Superior temporal gyrus (tissue), 1 donor: ENCODE measurements around the gene OR52A5.
"Not testable (repeated sequence)": the region's sequence is repeated elsewhere in the genome, so short reads cannot be mapped to it uniquely, and the experiment has no call there.

Experiments
- DNase-seq: peaks from one replicate; pipeline ENCODE4 v3.0.0-alpha.2; 2016; ENCODE audit errors: extremely low spot score

The OR52A5 gene

GRCh38 chr11:5137996-5138395, at the start of gene OR52A5:
TSS of gene OR52A5 (minus strand) at chr11:5138356. CDS start at chr11:5132642, 5,714 bp downstream.
- no peak for DNase-seq

- DNase-seq, result no peak
Observed at GRCh38 chr11:5178046-5178837, 40.1 kb upstream of the OR52A5 start.

DNA sequence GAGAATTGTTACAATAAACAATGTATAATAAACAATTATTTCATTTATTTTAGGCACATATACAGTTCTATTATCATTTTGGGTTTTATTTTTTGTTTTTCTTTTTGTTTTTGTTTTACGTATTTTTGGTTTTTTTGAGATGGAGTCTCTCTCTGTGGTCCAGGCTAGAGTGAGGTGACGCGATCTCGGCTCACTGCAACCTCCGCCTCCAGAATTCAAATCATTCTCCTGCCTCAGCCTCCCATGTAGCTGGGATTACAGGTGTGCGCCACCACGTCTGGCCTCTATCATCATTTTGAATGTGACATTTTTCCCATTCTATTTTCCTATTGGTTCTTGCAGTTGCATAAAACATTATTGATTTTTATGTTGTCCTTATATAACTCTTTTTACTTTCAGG, 36.8 kb upstream of the OR52A5 start:
- no peak for DNase-seq

DNA sequence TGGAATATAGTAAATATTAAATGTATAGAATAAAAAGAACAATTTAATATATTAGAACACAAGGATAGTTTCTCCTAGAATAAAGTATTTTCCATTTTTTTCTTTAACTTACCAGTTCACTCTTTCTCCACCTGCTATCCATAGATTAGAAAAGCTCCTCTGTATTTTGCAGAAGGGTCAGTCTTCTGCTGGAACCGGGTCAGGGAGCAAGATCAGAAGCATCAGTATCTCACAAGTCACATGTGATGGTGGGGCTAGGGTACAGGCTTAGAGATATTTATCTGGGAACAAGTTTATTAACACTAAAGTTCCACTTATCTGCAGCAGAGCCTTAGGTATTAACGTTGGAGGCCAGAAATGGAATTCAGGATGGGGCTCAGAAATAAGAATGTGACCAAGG, 33.7 kb upstream of the OR52A5 start:
- no peak for DNase-seq

DNA sequence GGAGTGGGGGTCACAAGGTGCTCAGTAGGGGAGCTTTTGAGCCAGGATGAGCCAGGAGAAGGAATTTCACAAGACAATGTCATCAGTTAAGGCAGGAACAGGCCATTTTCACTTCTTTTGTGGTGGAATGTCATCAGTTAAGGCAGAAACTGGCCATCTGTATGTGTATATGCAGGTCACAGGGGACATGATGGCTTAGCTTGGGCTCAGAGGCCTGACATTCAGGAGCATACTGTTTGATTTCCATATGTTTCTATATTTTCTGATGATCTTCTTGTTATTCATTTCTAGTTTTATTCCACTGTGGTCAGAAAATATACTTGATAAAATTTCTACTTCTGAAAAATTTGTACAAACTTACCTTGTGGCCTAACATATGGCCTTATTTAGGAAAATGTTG, 27.7 kb upstream of the OR52A5 start:
- not testable (repeated sequence) for DNase-seq

DNA sequence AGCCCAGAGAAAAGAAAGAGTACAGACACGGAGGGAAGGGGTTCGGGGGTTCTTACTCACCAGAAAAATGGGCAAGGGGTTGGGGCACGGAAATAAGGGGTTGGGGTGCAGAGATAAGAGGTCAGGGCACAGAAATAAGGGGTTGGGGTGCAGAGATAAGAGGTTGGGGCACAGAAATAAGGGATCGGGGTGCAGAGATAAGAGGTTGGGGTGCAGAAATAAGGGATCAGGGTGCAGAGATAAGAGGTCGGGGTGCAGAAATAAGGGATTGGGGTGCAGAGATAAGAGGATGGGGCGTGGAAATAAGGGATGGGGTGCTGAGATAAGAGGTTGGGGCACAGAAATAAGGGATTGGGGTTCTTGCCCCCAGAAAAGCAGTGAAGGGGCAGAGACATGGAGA, 26.7 kb upstream of the OR52A5 start:
- DNase-seq, result not testable (repeated sequence)

GRCh38 chr11:5161045-5161444, 22.9 kb upstream of the OR52A5 start:
- DNase-seq, result not testable (repeated sequence)

- not testable (repeated sequence) for DNase-seq
Observed at GRCh38 chr11:5160217-5160616, 22.1 kb upstream of the OR52A5 start.

DNA sequence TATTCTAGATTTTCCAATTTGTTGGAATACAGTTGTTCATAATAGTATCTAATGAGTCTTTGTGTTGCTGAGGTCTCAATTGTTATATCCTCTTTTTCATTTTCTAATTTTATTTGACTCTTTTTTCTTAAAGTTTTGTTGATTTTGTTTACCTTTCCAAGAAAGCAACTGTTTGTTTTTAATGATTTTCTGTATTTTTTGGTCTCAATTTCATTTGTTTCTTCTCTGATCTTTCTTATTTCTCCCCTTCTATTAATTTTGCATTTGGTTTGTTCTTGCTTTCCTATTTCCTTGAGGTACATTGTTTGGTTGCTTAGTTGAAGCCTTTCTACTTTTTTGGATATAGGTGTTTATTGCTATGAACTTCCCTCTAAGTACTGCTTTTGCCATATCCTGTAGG, 21.6 kb upstream of the OR52A5 start:
- DNase-seq, result no peak

DNA sequence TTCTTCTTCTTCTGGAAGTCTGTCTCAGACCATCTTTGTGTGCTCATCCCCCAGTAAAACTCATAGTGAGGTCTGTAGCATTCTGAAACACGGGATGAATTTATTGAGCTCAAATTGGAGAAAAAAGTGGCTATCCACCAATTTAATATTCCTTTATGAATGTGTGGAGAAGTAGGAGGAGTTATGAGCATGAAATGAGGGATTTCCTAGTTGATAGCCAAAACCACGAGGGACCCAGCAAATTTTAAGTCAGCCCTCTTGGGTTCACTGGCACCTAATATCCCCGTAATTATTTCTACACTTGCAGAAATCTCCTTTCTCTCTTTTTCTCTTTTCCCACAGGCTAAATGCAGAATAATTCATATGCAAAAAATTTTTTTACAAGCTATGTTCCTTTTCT, 16.5 kb upstream of the OR52A5 start, which contains the start of gene OR52A1:
TSS of gene OR52A1 (minus strand) at position 101 of the 400 bp plus-strand sequence. CDS start 2,388 bp downstream, outside the sequence.
- DNase-seq, result no peak

- DNase-seq, result no peak
Observed at GRCh38 chr11:5153574-5154431, 15.6 kb upstream of the OR52A5 start.

DNA sequence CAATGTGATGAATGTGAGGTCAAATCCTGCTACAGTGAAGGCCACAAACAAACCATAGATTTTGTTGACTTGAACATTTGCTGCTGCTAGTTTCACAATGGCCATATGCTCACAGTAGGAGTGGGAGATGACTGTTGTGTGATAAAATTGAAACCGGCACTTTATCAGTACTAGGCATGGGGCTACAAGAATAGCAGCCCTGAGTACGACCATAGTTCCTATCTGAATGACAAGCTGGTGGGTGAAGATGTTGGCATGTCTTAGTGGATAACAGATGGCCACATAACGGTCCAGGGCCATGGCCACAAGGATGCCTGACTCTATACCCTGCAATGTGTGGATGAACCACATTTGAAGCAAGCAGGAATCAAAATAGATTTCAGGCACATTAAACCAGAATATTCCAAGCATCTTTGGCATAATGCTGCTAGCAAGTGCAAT, 13.6 kb upstream of the OR52A5 start:
- no peak for DNase-seq

DNA sequence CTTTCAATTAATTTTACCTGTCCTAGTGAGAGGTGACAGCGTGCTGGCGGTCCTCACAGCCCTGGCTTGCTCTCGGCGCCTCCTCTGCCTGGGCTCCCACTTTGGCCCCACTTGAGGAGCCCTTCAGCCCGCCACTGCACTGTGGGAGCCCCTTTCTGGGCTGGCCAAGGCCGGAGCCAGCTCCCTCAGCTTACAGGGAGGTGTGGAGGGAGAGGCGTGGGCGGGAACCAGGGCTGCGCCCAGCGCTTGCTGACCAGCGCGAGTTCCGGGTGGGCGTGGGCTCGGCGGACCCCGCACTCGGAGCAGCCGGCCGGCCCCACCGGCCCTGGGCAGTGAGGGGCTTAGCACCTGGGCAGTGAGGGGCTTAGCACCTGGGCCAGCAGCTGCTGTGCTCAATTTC, 6.0 kb upstream of the OR52A5 start:
- DNase-seq, result not testable (repeated sequence)

GRCh38 chr11:5137014-5137413, 1.1 kb downstream of the OR52A5 start:
- no peak for DNase-seq

DNA sequence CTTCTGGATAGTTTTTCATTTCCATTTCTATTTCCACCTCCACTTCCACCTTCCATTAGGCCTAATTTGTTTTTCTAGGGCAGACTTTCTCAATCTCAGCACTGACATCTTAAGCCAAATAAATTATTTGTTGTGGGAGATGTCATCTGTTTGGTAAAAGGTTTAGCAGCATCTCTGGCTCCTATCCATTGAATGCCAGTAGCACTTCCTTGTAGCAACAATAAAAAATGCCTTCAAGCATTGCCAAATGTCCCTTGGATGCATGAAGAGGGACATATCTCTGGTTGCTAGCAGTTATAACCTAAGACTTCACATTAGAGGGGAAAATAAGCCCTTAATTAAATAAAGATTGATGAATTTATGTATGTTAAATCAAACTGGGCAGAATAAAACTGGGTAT, 1.9 kb downstream of the OR52A5 start:
- DNase-seq, result no peak

GRCh38 chr11:5131584-5132335, 6.4 kb downstream of the OR52A5 start:
- no peak for DNase-seq

- no peak for DNase-seq
Observed at GRCh38 chr11:5129457-5129877, 8.7 kb downstream of the OR52A5 start.

DNA sequence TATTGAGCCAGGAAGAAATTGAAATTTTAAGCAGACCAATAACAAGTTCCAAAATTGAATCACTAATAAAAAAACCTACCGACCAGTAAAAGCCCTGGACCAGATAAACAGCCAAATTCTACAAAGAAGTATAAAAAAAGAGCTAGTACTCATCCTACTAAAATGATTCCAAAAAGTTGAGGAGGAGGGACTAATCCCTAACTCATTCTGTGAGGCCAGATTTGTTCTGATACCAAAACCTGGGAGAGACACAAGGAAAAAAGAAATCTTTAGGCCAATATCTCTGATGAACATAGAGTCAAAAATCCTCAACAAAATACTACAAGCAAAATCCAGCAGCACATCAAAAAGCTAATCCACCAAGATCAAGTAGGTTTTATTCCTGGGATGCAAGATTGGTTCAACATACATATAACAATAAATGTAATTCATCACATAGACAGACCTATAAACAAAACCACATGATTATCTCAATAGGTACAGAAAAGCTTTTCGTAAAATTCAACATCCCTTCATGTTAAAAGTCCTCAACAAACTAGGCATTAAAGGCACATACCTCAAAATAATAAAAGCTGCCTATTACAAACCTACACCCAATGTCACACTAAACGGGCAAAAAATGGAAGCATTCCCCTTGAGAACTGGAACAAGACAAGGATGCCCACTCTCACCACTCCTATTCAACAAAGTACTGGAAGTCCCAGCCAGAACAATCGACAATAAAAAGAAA, 13.1 kb downstream of the OR52A5 start:
- no peak for DNase-seq

GRCh38 chr11:5123802-5124521, 14.2 kb downstream of the OR52A5 start:
- DNase-seq, result peak; percentile 86

GRCh38 chr11:5118893-5119292, 19.3 kb downstream of the OR52A5 start:
- DNase-seq, result no peak

DNA sequence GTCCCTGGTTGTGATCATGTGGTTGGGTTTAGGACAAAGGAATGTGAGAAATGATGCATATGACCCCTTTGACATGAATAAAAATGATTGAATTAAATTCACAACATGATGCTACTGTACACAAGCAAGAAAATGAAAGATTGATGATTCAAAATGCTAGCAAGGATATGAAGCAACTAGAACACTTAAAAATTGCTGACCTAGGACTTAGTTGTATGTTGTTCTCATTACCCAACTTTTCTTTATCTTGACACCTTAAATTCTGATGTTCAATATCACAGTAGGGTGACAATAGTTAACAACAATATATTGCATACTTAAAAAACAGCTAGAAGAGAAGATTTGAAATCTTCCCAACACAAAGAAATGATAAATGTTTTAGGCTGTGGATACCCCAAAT, 20.6 kb downstream of the OR52A5 start:
- no peak for DNase-seq
